B cell (primary cell): ENCODE measurements around the gene CFAP70. TPM values are rescaled to one million over a fixed set of nuclear protein-coding genes. Genes with fewer than 3 reads are reported as not detected.

ENCODE experiments used
- ATAC-seq: fragments of 200-7000 bp; cut with Tn5 transposase; one replicate; pipeline ENCODE4 v1.10.0; 2021; ENCODE audit warnings: low read depth, mild to moderate bottlenecking, moderate number of reproducible peaks, moderate library complexity
- CTCF ChIA-PET: fragments of 350-600 bp; sonication (Branson Sonifier 250); formaldehyde crosslinking; loops from one replicate; lab custom pipeline; 2021; ENCODE audit warnings: antibody characterized with exemption, inconsistent platforms; lab: Charles Lee
- POLR2A ChIA-PET: fragments of 350-600 bp; sonication (Branson Sonifier 250); formaldehyde crosslinking; loops from one replicate; lab custom pipeline; 2021; ENCODE audit warnings: antibody characterized with exemption; lab: Charles Lee
- DNase-seq: peaks from one replicate; pipeline ENCODE4 v3.0.0; 2013
- H2AFZ ChIP-seq: 2 replicates; pipeline ENCODE4 v1.6.1; 2012; ENCODE audit warnings: mild to moderate bottlenecking, low read depth, low read length; ENCODE audit not compliant: insufficient read depth, poor library complexity, severe bottlenecking
- H3K27ac ChIP-seq, 2 donors: 1 replicate in 1 of 2; 2 replicates in 1 of 2; pipeline ENCODE4 v1.5.1; 2012 to 2013; ENCODE audit warnings: low read length in 2 of 2, mild to moderate bottlenecking in 2 of 2, moderate library complexity in 1 of 2
- H3K27me3 ChIP-seq, 4 experiments: fragments of 200-600 bp in 1 of 4; sonication (generic) in 1 of 4; replicated peaks in 1 of 4; 1 replicate in 2 of 4; 2 replicates in 2 of 4; pipeline versions ENCODE4 v1.6.1 to v1.7.0; 2013 to 2016; ENCODE audit warnings: low read length in 3 of 4, mild to moderate bottlenecking in 2 of 4, mixed read lengths in 1 of 4, moderate library complexity in 1 of 4; ENCODE audit not compliant: insufficient read depth in 4 of 4, control insufficient read depth in 3 of 4; ENCODE audit errors: control extremely low read depth in 1 of 4
- H3K36me3 ChIP-seq, 2 experiments: replicated peaks in 1 of 2; 1 replicate in 1 of 2; 2 replicates in 1 of 2; pipeline versions ENCODE4 v1.6.1 to v1.7.1; 2013; ENCODE audit warnings: low read length in 1 of 2; ENCODE audit not compliant: insufficient read depth in 2 of 2, control insufficient read depth in 1 of 2; ENCODE audit errors: control extremely low read depth in 1 of 2, extremely low read depth in 1 of 2
- H3K4me1 ChIP-seq, 2 donors: fragments of 200-600 bp in 1 of 2; sonication (generic) in 1 of 2; 1 replicate in 1 of 2; 2 replicates in 1 of 2; pipeline versions ENCODE4 v1.5.1 to v1.6.1; 2013 to 2017; ENCODE audit warnings: low read length in 2 of 2; ENCODE audit not compliant: control insufficient read depth in 2 of 2, insufficient read depth in 2 of 2
- H3K4me2 ChIP-seq: replicated peaks from 2 replicates; pipeline ENCODE3; 2012; ENCODE audit warnings: mild to moderate bottlenecking, low read depth, low read length; ENCODE audit not compliant: poor library complexity, severe bottlenecking
- H3K4me3 ChIP-seq, 5 experiments: fragments of 200-600 bp in 1 of 5; sonication (generic) in 1 of 5; 1 replicate in 3 of 5; 2 replicates in 2 of 5; pipeline versions ENCODE4 v1.5.1 to v1.7.0; 2011 to 2016; ENCODE audit warnings: low read length in 4 of 5, mild to moderate bottlenecking in 4 of 5, low read depth in 2 of 5, control low read depth in 1 of 5, moderate library complexity in 1 of 5; ENCODE audit not compliant: insufficient read depth in 1 of 5; ENCODE audit errors: control extremely low read depth in 1 of 5, extremely low read depth in 1 of 5
- H3K79me2 ChIP-seq: fragments of 200-600 bp; sonication (generic); one replicate; pipeline ENCODE4 v1.6.0; 2016; ENCODE audit warnings: low read length; ENCODE audit not compliant: control insufficient read depth, insufficient read depth
- H3K9ac ChIP-seq: fragments of 200-600 bp; sonication (generic); 2 replicates; pipeline ENCODE4 v1.6.1; 2017; ENCODE audit warnings: mild to moderate bottlenecking, low read length, moderate library complexity
- H3K9me3 ChIP-seq, 3 donors: one replicate each; pipeline versions ENCODE4 v1.6.1 to v1.7.1; 2013; ENCODE audit warnings: low read length in 2 of 3; ENCODE audit not compliant: control insufficient read depth in 2 of 3, insufficient read depth in 1 of 3; ENCODE audit errors: control extremely low read depth in 1 of 3
- H4K20me1 ChIP-seq: 2 replicates; pipeline ENCODE4 v1.6.0; 2012; ENCODE audit warnings: mild to moderate bottlenecking, low read length; ENCODE audit not compliant: insufficient read depth, control insufficient read depth, poor library complexity, severe bottlenecking
- H3K27ac Mint-ChIP-seq: one replicate; pipeline ENCODE4 v1.8.0; 2021; ENCODE audit warnings: mixed read lengths
- H3K27me3 Mint-ChIP-seq: one replicate; pipeline ENCODE4 v1.8.0; 2021; ENCODE audit warnings: mixed read lengths
- H3K4me1 Mint-ChIP-seq: one replicate; pipeline ENCODE4 v1.8.0; 2021; ENCODE audit warnings: mixed read lengths
- H3K4me3 Mint-ChIP-seq: one replicate; pipeline ENCODE4 v1.8.0; 2021; ENCODE audit warnings: mixed read lengths
- H3K9me3 Mint-ChIP-seq: one replicate; pipeline ENCODE4 v1.8.0; 2022; ENCODE audit warnings: mixed read lengths; ENCODE audit not compliant: insufficient read depth
- EZH2 ChIP-seq: IDR thresholded peaks from 2 replicates; pipeline ENCODE4 v1.6.1; 2012; ENCODE audit warnings: borderline replicate concordance, low read depth, mild to moderate bottlenecking, moderate library complexity, low read length; ENCODE audit not compliant: insufficient read depth, poor library complexity, severe bottlenecking
- WGBS: methylation state at CpG from one replicate; pipeline ENCODE4 v1.1.5; 2013; ENCODE audit warnings: missing lambda C conversion rate; ENCODE audit not compliant: insufficient coverage; 5-methylcytosine and 5-hydroxymethylcytosine counted together
- intact Hi-C: fragments of 100-400 bp; cut with micrococcal nuclease; formaldehyde crosslinking; loops from one replicate; pipeline ENCODE4 v1.10.0; 2022
- polyA plus RNA-seq: library from polyadenylated mRNA; depleted of rRNA; stranded (reverse); fragments of >200 nt; gene quantifications from 2 replicates; pipeline ENCODE4 v1.2.3, GENCODE V29; 2012
- total RNA-seq, 2 donors: library from RNA; stranded (reverse); fragments of 120-200 nt in 1 of 2; gene quantifications; 1 replicate in 1 of 2; 2 replicates in 1 of 2; pipeline versions ENCODE4 v1.2.3 to v1.2.4, GENCODE V29; 2013 to 2022
- TF ChIP-seq, protein P1 (sequence below): fragments of 200-600 bp; IDR thresholded peaks from one replicate; pipeline ENCODE4 v1.8.0; 2022; ENCODE audit warnings: antibody characterized with exemption, mild to moderate bottlenecking

Gene CFAP70
- total and polyA plus RNA-seq, 2 donors (not counting 1 experiment from before 2014, with no cell fraction given): 1.6 to 3.6 TPM

- Histone ChIP-seq H3K4me1 (no peaks in the 10 kb centered on the region), H3K27me3 (no peaks in the 10 kb centered on the region), H4K20me1 (no peaks in the 10 kb centered on the region), H3K4me3 (no peak overlapping the region), H3K36me3 (no peaks in the 10 kb centered on the region), H3K9ac (no peak overlapping the region), H3K9me3 (no peaks in the 10 kb centered on the region), H2AFZ (no peak overlapping the region), H3K27ac (no peak overlapping the region), H3K4me2 (no peak overlapping the region), H3K79me2 (no peaks in the 10 kb centered on the region)
- Mint-ChIP-seq H3K4me1 (no peaks in the 10 kb centered on the region), H3K9me3 (no peaks in the 10 kb centered on the region), H3K27ac (no peak overlapping the region), H3K4me3 (no peak overlapping the region), H3K27me3 (peaks cover 6% of the 10 kb centered on the region)
- ATAC-seq (no peak), DNase-seq (no peak)
- POLR2A ChIA-PET: no interaction called here
- no peak for TF ChIP-seq EZH2
- TF ChIP-seq, protein P1, sequence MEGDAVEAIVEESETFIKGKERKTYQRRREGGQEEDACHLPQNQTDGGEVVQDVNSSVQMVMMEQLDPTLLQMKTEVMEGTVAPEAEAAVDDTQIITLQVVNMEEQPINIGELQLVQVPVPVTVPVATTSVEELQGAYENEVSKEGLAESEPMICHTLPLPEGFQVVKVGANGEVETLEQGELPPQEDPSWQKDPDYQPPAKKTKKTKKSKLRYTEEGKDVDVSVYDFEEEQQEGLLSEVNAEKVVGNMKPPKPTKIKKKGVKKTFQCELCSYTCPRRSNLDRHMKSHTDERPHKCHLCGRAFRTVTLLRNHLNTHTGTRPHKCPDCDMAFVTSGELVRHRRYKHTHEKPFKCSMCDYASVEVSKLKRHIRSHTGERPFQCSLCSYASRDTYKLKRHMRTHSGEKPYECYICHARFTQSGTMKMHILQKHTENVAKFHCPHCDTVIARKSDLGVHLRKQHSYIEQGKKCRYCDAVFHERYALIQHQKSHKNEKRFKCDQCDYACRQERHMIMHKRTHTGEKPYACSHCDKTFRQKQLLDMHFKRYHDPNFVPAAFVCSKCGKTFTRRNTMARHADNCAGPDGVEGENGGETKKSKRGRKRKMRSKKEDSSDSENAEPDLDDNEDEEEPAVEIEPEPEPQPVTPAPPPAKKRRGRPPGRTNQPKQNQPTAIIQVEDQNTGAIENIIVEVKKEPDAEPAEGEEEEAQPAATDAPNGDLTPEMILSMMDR: no peak
- 100% methylated on average over 1 of the region's 3 CpGs for WGBS
- CTCF ChIA-PET: no interaction called here
- intact Hi-C loops: no loop called here
These were observed 61.7 kb downstream of the CFAP70 start for GRCh38 chr10:73296946-73297345.

- Histone ChIP-seq H3K9me3 (peaks cover 0 to 7% (median 1%) of the 10 kb centered on the region in 3 donors), H2AFZ (no peak overlapping the region), H4K20me1 (no peaks in the 10 kb centered on the region), H3K27ac (no peak overlapping the region), H3K4me3 (no peak overlapping the region), H3K4me2 (no peak overlapping the region), H3K4me1 (no peaks in the 10 kb centered on the region), H3K9ac (no peak overlapping the region), H3K36me3 (no peaks in the 10 kb centered on the region), H3K27me3 (no peaks in the 10 kb centered on the region), H3K79me2 (no peaks in the 10 kb centered on the region)
- intact Hi-C loops: no loop called here
- ChIA-PET CTCF (no interaction called here), POLR2A (no interaction called here)
- H3K27ac Mint-ChIP-seq: no peak overlapping the region
- TF ChIP-seq EZH2: no peak
- TF ChIP-seq, protein P1: no peak
- H3K27me3 Mint-ChIP-seq: peaks cover 6% of the 10 kb centered on the region
- no peaks in the 10 kb centered on the region for H3K9me3 Mint-ChIP-seq
- no peak overlapping the region for H3K4me3 Mint-ChIP-seq
- H3K4me1 Mint-ChIP-seq: no peaks in the 10 kb centered on the region
- WGBS: no CpG with 5 or more reads among the region's 3 CpGs
- no peak for ATAC-seq
- no peak for DNase-seq
These were observed 65.2 kb downstream of the CFAP70 start for GRCh38 chr10:73293461-73293860.
